A549 (cell line): ENCODE data around the gene CACNA1S. TPM values are rescaled to one million over a fixed set of nuclear protein-coding genes. Genes with fewer than 3 reads are reported as not detected.

ENCODE experiments used
- ATAC-seq, 2 experiments: fragments of 200-7000 bp in 1 of 2; fragments of >200 bp in 1 of 2; cut with Nextera tagmentation in 1 of 2; cut with Tn5 transposase in 1 of 2; 3 replicates each; pipeline versions ENCODE4 v1.8.0 to v1.9.1; 2018 to 2020; ENCODE audit warnings: mild to moderate bottlenecking in 1 of 2, moderate library complexity in 1 of 2
- CTCF ChIA-PET: fragments of 300-600 bp; sonication (Branson Sonifier 250); formaldehyde crosslinking; extraction: SDS; loops from one replicate; lab custom pipeline; 2021; ENCODE audit warnings: antibody characterized with exemption, inconsistent platforms; lab: Yijun Ruan, JAX
- POLR2A ChIA-PET: fragments of 350-600 bp; formaldehyde crosslinking; extraction: SDS; loops from one replicate; lab custom pipeline; 2021; ENCODE audit warnings: antibody characterized with exemption, inconsistent platforms; lab: Yijun Ruan, JAX
- DNase-seq, 2 experiments: peaks; one replicate each; pipeline versions ENCODE4 v3.0.0 to v3.0.0-alpha.2; 2011 to 2016; ENCODE audit warnings: low read depth in 1 of 2, low spot score in 1 of 2
- FAIRE-seq: peaks from 2 replicates; lab custom pipeline; 2011; peaks lifted over from hg19 to GRCh38; lab: Jason Lieb, UNC
- H3K27ac ChIP-seq, 2 experiments: fragments of >200 bp; sonication (Bioruptor Twin); formaldehyde crosslinking; 3 replicates each; pipeline ENCODE4 v1.5.1; 2016 to 2017
- H3K4me1 ChIP-seq: fragments of >200 bp; sonication (Bioruptor Twin); formaldehyde crosslinking; 3 replicates; pipeline ENCODE4 v1.6.1; 2016
- H3K4me2 ChIP-seq: fragments of >200 bp; sonication (Bioruptor Twin); formaldehyde crosslinking; 3 replicates; pipeline ENCODE4 v1.6.1; 2016
- H3K4me3 ChIP-seq: fragments of >200 bp; sonication (Bioruptor Twin); formaldehyde crosslinking; 3 replicates; pipeline ENCODE4 v1.5.1; 2016
- H3K9me3 ChIP-seq: fragments of >200 bp; sonication (Bioruptor Twin); formaldehyde crosslinking; 3 replicates; pipeline ENCODE4 v1.6.1; 2016
- BCL3 ChIP-seq: fragments of >200 bp; sonication (Bioruptor Twin); formaldehyde crosslinking; IDR thresholded peaks from 3 replicates; pipeline ENCODE4 v1.6.1; 2016
- BHLHE40 ChIP-seq: IDR thresholded peaks from 2 replicates; pipeline ENCODE4 v1.6.1; 2012; ENCODE audit warnings: low read depth, low read length, inconsistent platforms
- CBX2 ChIP-seq: fragments of 200-600 bp; sonication (generic); IDR thresholded peaks from 2 replicates; pipeline ENCODE4 v1.6.1; 2016; ENCODE audit warnings: low read depth, mild to moderate bottlenecking, borderline replicate concordance
- CBX8 ChIP-seq: fragments of 200-600 bp; sonication (generic); IDR thresholded peaks from 2 replicates; pipeline ENCODE4 v1.6.1; 2016
- CEBPB ChIP-seq, 2 experiments: fragments of >200 bp in 1 of 2; sonication (Bioruptor Twin) in 1 of 2; formaldehyde crosslinking in 1 of 2; IDR thresholded peaks; 2 replicates each; pipeline ENCODE4 v1.6.1; 2012 to 2016
- CHD4 ChIP-seq: fragments of 200-600 bp; sonication (generic); IDR thresholded peaks from 2 replicates; pipeline ENCODE4 v1.6.1; 2016; ENCODE audit warnings: antibody characterized with exemption, mild to moderate bottlenecking, borderline replicate concordance
- CTCF ChIP-seq: fragments of >200 bp; sonication (Bioruptor Twin); formaldehyde crosslinking; IDR thresholded peaks from 3 replicates; pipeline ENCODE4 v1.5.1; 2016
- EHMT2 ChIP-seq: fragments of 200-600 bp; sonication (generic); IDR thresholded peaks from 2 replicates; pipeline ENCODE4 v1.6.1; 2016; ENCODE audit warnings: antibody characterized with exemption, low read depth, mild to moderate bottlenecking, moderate library complexity
- ELK1 ChIP-seq: fragments of 150-350 bp; IDR thresholded peaks from 2 replicates; pipeline ENCODE4 v1.6.1; 2014; ENCODE audit warnings: low read depth, mild to moderate bottlenecking, low read length
- EP300 ChIP-seq, 2 experiments: fragments of >200 bp; sonication (Bioruptor Twin); formaldehyde crosslinking; IDR thresholded peaks; 2 replicates in 1 of 2; 3 replicates in 1 of 2; pipeline ENCODE4 v1.6.1; 2016 to 2017
- FOSB ChIP-seq: fragments of 250-450 bp; sonication (Bioruptor Pico); IDR thresholded peaks from 2 replicates; pipeline ENCODE4 v1.5.0; 2020; ENCODE audit warnings: mild to moderate bottlenecking, moderate library complexity
- HDAC2 ChIP-seq: fragments of 200-600 bp; sonication (generic); IDR thresholded peaks from 2 replicates; pipeline ENCODE4 v1.6.1; 2016
- HOXA7 ChIP-seq: fragments of 250-450 bp; sonication (Bioruptor Pico); IDR thresholded peaks from 2 replicates; pipeline ENCODE4 v1.5.0; 2020; ENCODE audit warnings: mild to moderate bottlenecking, moderate library complexity
- HOXB13 ChIP-seq: fragments of 250-450 bp; sonication (Bioruptor Pico); IDR thresholded peaks from 2 replicates; pipeline ENCODE4 v1.5.0; 2020; ENCODE audit warnings: low read depth, mild to moderate bottlenecking, moderate library complexity
- JUN ChIP-seq, 2 experiments: fragments of >200 bp; sonication (Bioruptor Twin); formaldehyde crosslinking; IDR thresholded peaks; 2 replicates in 1 of 2; 3 replicates in 1 of 2; pipeline ENCODE4 v1.6.1; 2016 to 2017
- JUNB ChIP-seq: fragments of >200 bp; sonication (Bioruptor Twin); formaldehyde crosslinking; IDR thresholded peaks from 2 replicates; pipeline ENCODE4 v1.6.1; 2016
- KDM1A ChIP-seq: fragments of 200-600 bp; sonication (generic); IDR thresholded peaks from 2 replicates; pipeline ENCODE4 v1.6.1; 2016; ENCODE audit warnings: low read depth, mild to moderate bottlenecking
- KDM5A ChIP-seq: fragments of 200-600 bp; sonication (generic); IDR thresholded peaks from 2 replicates; pipeline ENCODE4 v1.6.1; 2016; ENCODE audit warnings: antibody characterized with exemption, mild to moderate bottlenecking
- MAFK ChIP-seq: fragments of 450-650 bp; IDR thresholded peaks from 2 replicates; pipeline ENCODE4 v1.6.1; 2014; ENCODE audit not compliant: partially characterized antibody
- MAX ChIP-seq: IDR thresholded peaks from 2 replicates; pipeline ENCODE4 v1.6.1; 2012
- NFE2L2 ChIP-seq: fragments of 150-350 bp; conservative IDR thresholded peaks from 2 replicates; pipeline ENCODE4 v1.6.1; 2014; ENCODE audit warnings: low read length
- NPAS2 ChIP-seq: fragments of 250-450 bp; sonication (Bioruptor Pico); IDR thresholded peaks from 2 replicates; pipeline ENCODE4 v1.8.0; 2022; ENCODE audit warnings: mild to moderate bottlenecking, moderate library complexity, borderline replicate concordance
- NR3C1 ChIP-seq: fragments of >200 bp; sonication (Bioruptor Twin); formaldehyde crosslinking; IDR thresholded peaks from 3 replicates; pipeline ENCODE4 v1.6.1; 2017
- PHF8 ChIP-seq: fragments of 200-600 bp; sonication (generic); IDR thresholded peaks from 2 replicates; pipeline ENCODE4 v1.6.1; 2016; ENCODE audit warnings: low read depth, mild to moderate bottlenecking, antibody characterized with exemption, moderate library complexity, borderline replicate concordance
- POLR2AphosphoS2 ChIP-seq: conservative IDR thresholded peaks from 2 replicates; pipeline ENCODE4 v1.6.1; 2012; ENCODE audit warnings: low read length, improper control_type of control experiment, inconsistent platforms
- RFX5 ChIP-seq: fragments of 450-650 bp; IDR thresholded peaks from 2 replicates; pipeline ENCODE4 v1.7.1; 2014; ENCODE audit warnings: antibody characterized with exemption, mild to moderate bottlenecking, moderate library complexity
- RNF2 ChIP-seq: fragments of 200-600 bp; sonication (generic); IDR thresholded peaks from 2 replicates; pipeline ENCODE4 v1.6.1; 2016; ENCODE audit warnings: low read depth, mild to moderate bottlenecking, antibody characterized with exemption, moderate library complexity, borderline replicate concordance
- SMC3 ChIP-seq: fragments of >200 bp; sonication (Bioruptor Twin); formaldehyde crosslinking; IDR thresholded peaks from 3 replicates; pipeline ENCODE4 v1.6.1; 2018; ENCODE audit warnings: inconsistent platforms
- SREBF2 ChIP-seq: fragments of 450-650 bp; IDR thresholded peaks from 2 replicates; pipeline ENCODE4 v1.6.1; 2014; ENCODE audit warnings: mild to moderate bottlenecking, moderate library complexity
- TP53 ChIP-seq: fragments of 250-450 bp; sonication (Bioruptor Pico); IDR thresholded peaks from 2 replicates; pipeline ENCODE4 v1.5.0; 2021; ENCODE audit warnings: mild to moderate bottlenecking, moderate library complexity
- USF2 ChIP-seq: fragments of 450-650 bp; IDR thresholded peaks from 2 replicates; pipeline ENCODE4 v1.6.1; 2014; ENCODE audit warnings: antibody characterized with exemption
- ZSCAN20 ChIP-seq: fragments of 250-450 bp; sonication (Bioruptor Pico); IDR thresholded peaks from 2 replicates; pipeline ENCODE4 v1.8.0; 2022; ENCODE audit warnings: mild to moderate bottlenecking, moderate library complexity
- WGBS: methylation state at CpG from one replicate; pipeline ENCODE4 v1.1.6; 2017; ENCODE audit errors: missing lambda C conversion rate; 5-methylcytosine and 5-hydroxymethylcytosine counted together
- polyA plus RNA-seq, 4 experiments: library from polyadenylated mRNA; depleted of rRNA in 3 of 4; stranded (reverse); fragments of >200 nt; fragmentation: RNase III in 1 of 4; extraction: RNeasy Plus Mini Kit Qiagen cat#74134 plus additional on column Dnase treatment in 1 of 4; gene quantifications; 2 replicates in 3 of 4; 3 replicates in 1 of 4; pipeline ENCODE4 v1.2.3, GENCODE V29; 2011 to 2017

CACNA1S gene
- polyA plus RNA-seq, 2 of the 4 experiments (the other 2 are of a cell fraction) = 0.01 TPM; not detected in 1

GRCh38 chr1:201042779-201043461, 69.3 kb downstream of the CACNA1S start (continued):
- TF ChIP-seq CTCF = peak; percentile 91
- TF ChIP-seq NFE2L2 = no peak
- no peak for TF ChIP-seq FOSB (CRISPR knock-in tag)
- no peak for TF ChIP-seq USF2
- no peak for TF ChIP-seq MAX
- no peak for TF ChIP-seq TP53 (CRISPR knock-in tag)
- TF ChIP-seq RFX5 = peak; percentile 84
- no peak for TF ChIP-seq KDM1A
- no peak for TF ChIP-seq POLR2AphosphoS2
- TF ChIP-seq RNF2 = no peak
- peak in 1 of 2 experiments; percentile 67; a peak in 3 of 4 replicates for TF ChIP-seq CEBPB (IDR thresholded peaks at IDR 0.05)
- TF ChIP-seq ELK1 = no peak

- ATAC-seq (no peak), DNase-seq (no peak), FAIRE-seq (no peak)
- TF ChIP-seq BHLHE40 (no peak), HOXA7 (CRISPR knock-in tag) (no peak), KDM5A (no peak), CBX8 (no peak), MAFK (no peak), HDAC2 (no peak), MAX (no peak), EP300 (IDR thresholded peaks at IDR 0.05) (no peak), CHD4 (no peak), NFE2L2 (no peak), EHMT2 (no peak)
- no peaks in the 10 kb centered on the region for H3K9me3 ChIP-seq
- no peak overlapping the region for H3K4me2 ChIP-seq
- ChIA-PET POLR2A (no interaction called here), CTCF (interaction anchor here (1.0 to 9.0 kb wide), 7 partner anchors 17 to 483 kb away, joined by 3 to 94 read pairs (median 3); partner anchors contain the start of gene KIF21B)
- 100% methylated on average over 2 of the region's 2 CpGs for WGBS
- H3K4me3 ChIP-seq = no peak overlapping the region
- no peak overlapping the region for H3K27ac ChIP-seq
- H3K4me1 ChIP-seq = 0 out of 3 replicates have a peak, but pooled peaks cover 3% of the 10 kb centered on the region
These were observed 71.2 kb downstream of the CACNA1S start for GRCh38 chr1:201041011-201041410.

GRCh38 chr1:201039876-201040275, 72.3 kb downstream of the CACNA1S start:
- H3K4me3 ChIP-seq = no peak overlapping the region
- POLR2A ChIA-PET = no interaction called here
- H3K4me1 ChIP-seq = 0 out of 3 replicates have a peak, but pooled peaks cover 3% of the 10 kb centered on the region
- TF ChIP-seq NR3C1 (no peak), SMC3 (no peak), RNF2 (no peak), TP53 (CRISPR knock-in tag) (no peak), CBX2 (no peak), BCL3 (no peak), ZSCAN20 (CRISPR knock-in tag) (no peak), JUNB (no peak), NPAS2 (no peak), EHMT2 (no peak), BHLHE40 (no peak), PHF8 (no peak), HOXB13 (CRISPR knock-in tag) (no peak), JUN (IDR thresholded peaks at IDR 0.05) (no peak), SREBF2 (no peak)
- TF ChIP-seq, all 56 proteins: peak for 0
- Histone ChIP-seq H3K4me2 (no peak overlapping the region), H3K9me3 (no peaks in the 10 kb centered on the region), H3K27ac (no peak overlapping the region)
- no peak for FAIRE-seq
- 61% methylated on average over 4 of the region's 5 CpGs for WGBS
- ATAC-seq = no peak
- no peak for DNase-seq
- CTCF ChIA-PET = interaction anchor here (0.6 to 9.0 kb wide), 5 partner anchors 11 to 149 kb away, joined by 3 to 94 read pairs (median 7); partner anchors contain the start of gene KIF21B
